Measurements from ENCODE around the gene RAPGEF4. TPM values are rescaled to one million over a fixed set of nuclear protein-coding genes. Genes with fewer than 3 reads are reported as not detected.
A peak's percentile ranks its signal among the peaks of the same experiment; 100 is the strongest.

RAPGEF4 gene
- total and polyA plus RNA-seq, 4 donors, result 6.4 to 33.5 (median 8.6) TPM

DNA sequence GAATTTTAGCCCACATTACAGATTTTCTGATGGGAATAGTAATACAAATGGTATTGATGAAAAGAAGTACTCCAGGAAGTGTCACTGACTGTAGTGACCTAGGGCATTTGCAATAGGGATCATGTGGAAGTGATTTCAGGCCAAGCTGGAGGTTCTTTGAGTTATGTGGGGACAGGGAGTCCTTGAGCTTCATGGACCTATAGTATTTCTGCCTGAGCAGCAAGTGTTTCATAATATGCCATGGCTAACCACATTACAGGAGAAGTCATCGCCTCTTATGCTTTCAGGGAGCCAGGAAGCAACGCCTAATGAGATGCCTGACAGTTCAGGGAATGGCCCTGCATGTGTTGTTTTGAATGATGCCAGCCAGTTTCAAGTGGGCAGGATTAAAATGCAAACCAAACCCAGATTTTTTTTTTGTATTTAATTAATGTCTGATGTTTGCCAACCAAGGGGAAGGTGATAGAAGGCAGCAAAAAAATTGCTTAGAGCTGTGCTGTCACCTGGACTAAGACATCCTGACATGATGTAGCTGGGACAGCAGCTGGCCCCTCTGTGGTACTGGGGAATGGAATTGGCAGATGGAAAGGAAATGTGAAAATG lies 109.5 kb downstream of the RAPGEF4 start:
- no peaks in the 10 kb centered on the region for H3K36me3 ChIP-seq (ENCODE audit: control insufficient read depth in 4 of 4, insufficient read depth in 4 of 4, low read length in 4 of 4)
- ATAC-seq (ENCODE audit: insufficient read depth, low FRiP score), result no peak
- no peak overlapping the region for H3K9ac ChIP-seq (ENCODE audit: insufficient read depth in 1 of 2, low read length in 2 of 2)
- H3K27ac ChIP-seq (ENCODE audit: low read depth in 1 of 2, low read length in 1 of 2), result no peak overlapping the region
- TF ChIP-seq, protein P1, sequence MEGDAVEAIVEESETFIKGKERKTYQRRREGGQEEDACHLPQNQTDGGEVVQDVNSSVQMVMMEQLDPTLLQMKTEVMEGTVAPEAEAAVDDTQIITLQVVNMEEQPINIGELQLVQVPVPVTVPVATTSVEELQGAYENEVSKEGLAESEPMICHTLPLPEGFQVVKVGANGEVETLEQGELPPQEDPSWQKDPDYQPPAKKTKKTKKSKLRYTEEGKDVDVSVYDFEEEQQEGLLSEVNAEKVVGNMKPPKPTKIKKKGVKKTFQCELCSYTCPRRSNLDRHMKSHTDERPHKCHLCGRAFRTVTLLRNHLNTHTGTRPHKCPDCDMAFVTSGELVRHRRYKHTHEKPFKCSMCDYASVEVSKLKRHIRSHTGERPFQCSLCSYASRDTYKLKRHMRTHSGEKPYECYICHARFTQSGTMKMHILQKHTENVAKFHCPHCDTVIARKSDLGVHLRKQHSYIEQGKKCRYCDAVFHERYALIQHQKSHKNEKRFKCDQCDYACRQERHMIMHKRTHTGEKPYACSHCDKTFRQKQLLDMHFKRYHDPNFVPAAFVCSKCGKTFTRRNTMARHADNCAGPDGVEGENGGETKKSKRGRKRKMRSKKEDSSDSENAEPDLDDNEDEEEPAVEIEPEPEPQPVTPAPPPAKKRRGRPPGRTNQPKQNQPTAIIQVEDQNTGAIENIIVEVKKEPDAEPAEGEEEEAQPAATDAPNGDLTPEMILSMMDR (IDR thresholded peaks at IDR 0.05; ENCODE audit: control extremely low read depth, extremely low read depth), result no peak
- no peak overlapping the region for H3K4me3 ChIP-seq
- H3K9me3 ChIP-seq (ENCODE audit: control insufficient read depth in 4 of 4, insufficient read depth in 3 of 4, low read length in 3 of 4), result no peaks in the 10 kb centered on the region
- 59 to 79% methylated on average over 2 of the region's 2 CpGs for WGBS, 2 donors
- H3K4me1 ChIP-seq (ENCODE audit: control insufficient read depth in 5 of 5, insufficient read depth in 5 of 5, low read length in 5 of 5), result peaks cover 0 to 3% (median 0%) of the 10 kb centered on the region in 5 donors
- DNase-seq, result no peak
- no peaks in the 10 kb centered on the region for H3K27me3 ChIP-seq (ENCODE audit: control insufficient read depth in 3 of 3, insufficient read depth in 3 of 3, low read length in 2 of 3)

DNA sequence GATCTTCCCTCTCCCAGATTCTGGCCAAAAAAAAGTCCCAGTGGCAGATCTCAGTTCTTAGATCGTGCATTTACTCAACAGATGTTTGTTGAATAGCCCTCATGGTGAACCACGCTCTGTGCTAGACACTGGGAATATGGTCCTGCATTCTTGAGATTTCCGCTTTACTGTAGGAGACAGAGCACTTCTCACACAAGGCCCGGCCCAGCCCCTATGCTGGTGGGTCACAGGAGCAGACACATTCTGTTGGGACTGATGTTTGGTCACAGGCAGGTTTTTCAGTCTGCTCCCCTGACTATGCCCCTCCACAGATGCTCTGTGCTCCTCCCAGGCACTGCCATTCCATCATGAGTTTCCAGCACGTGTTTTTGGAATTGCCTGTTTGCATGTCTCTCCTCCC lies 110.9 kb downstream of the RAPGEF4 start:
- WGBS, 2 donors, result 84 to 85% methylated on average over 5 of the region's 5 CpGs
- Histone ChIP-seq H3K4me1 (ENCODE audit: control insufficient read depth in 5 of 5, insufficient read depth in 5 of 5, low read length in 5 of 5) (peaks cover 0 to 3% (median 0%) of the 10 kb centered on the region in 5 donors), H3K27ac (ENCODE audit: low read depth in 1 of 2, low read length in 1 of 2) (no peak overlapping the region), H3K36me3 (ENCODE audit: control insufficient read depth in 4 of 4, insufficient read depth in 4 of 4, low read length in 4 of 4) (no peaks in the 10 kb centered on the region), H3K27me3 (ENCODE audit: control insufficient read depth in 3 of 3, insufficient read depth in 3 of 3, low read length in 2 of 3) (no peaks in the 10 kb centered on the region), H3K9me3 (ENCODE audit: control insufficient read depth in 4 of 4, insufficient read depth in 3 of 4, low read length in 3 of 4) (no peaks in the 10 kb centered on the region), H3K4me3 (no peak overlapping the region), H3K9ac (ENCODE audit: insufficient read depth in 1 of 2, low read length in 2 of 2) (no peak overlapping the region)
- TF ChIP-seq, protein P1 (IDR thresholded peaks at IDR 0.05; ENCODE audit: control extremely low read depth, extremely low read depth), result no peak
- no peak for ATAC-seq (ENCODE audit: insufficient read depth, low FRiP score)
- DNase-seq, result no peak

DNA sequence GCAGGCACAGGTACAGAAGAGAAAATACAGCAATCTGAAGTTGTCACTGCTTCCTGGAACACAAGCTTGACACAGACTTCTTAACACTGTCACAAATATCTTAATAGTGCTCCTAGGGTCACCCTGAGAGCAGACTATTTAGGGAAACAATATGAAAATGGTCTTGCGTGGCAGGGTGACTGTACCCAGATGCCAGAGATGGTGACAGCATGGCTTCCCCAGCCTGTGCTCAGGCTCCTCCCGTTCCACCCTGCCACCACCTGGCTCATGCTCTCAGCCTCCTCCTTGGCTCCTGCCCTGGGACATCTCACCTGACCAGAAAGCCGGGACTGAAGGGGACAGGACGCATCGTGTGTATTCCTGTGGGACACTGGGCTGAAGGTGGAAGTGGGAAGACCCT lies 111.5 kb downstream of the RAPGEF4 start:
- Histone ChIP-seq H3K36me3 (ENCODE audit: control insufficient read depth in 4 of 4, insufficient read depth in 4 of 4, low read length in 4 of 4) (no peaks in the 10 kb centered on the region), H3K9me3 (ENCODE audit: control insufficient read depth in 4 of 4, insufficient read depth in 3 of 4, low read length in 3 of 4) (no peaks in the 10 kb centered on the region), H3K9ac (ENCODE audit: insufficient read depth in 1 of 2, low read length in 2 of 2) (no peak overlapping the region), H3K27ac (ENCODE audit: low read depth in 1 of 2, low read length in 1 of 2) (no peak overlapping the region), H3K27me3 (ENCODE audit: control insufficient read depth in 3 of 3, insufficient read depth in 3 of 3, low read length in 2 of 3) (no peaks in the 10 kb centered on the region), H3K4me1 (ENCODE audit: control insufficient read depth in 5 of 5, insufficient read depth in 5 of 5, low read length in 5 of 5) (peaks cover 0 to 3% (median 0%) of the 10 kb centered on the region in 5 donors), H3K4me3 (no peak overlapping the region)
- TF ChIP-seq, protein P1 (IDR thresholded peaks at IDR 0.05; ENCODE audit: control extremely low read depth, extremely low read depth), result no peak
- DNase-seq (no peak), ATAC-seq (ENCODE audit: insufficient read depth, low FRiP score) (no peak)
- 95% methylated on average over 5 of the region's 5 CpGs for WGBS, 2 donors

DNA sequence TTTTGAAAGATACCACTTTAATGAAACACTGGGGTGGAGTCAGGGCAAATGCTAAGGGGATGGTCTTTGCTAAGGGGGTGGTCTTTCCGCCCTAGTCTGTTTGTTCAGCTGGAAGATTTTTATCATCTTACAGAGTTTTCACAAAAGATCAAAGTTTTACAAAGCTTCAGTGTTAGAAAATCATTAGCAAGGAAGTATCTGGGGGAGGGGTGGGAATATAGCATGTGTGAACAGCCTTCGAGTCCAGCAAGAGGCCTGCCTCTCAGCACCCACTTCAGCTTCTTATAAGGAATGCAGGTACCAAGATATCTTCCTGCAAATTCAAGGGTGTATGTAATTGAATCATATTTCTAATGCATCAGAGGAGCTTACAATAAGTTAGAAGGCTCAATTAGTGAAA lies 112.9 kb downstream of the RAPGEF4 start:
- no peak for ATAC-seq (ENCODE audit: insufficient read depth, low FRiP score)
- TF ChIP-seq, protein P1 (IDR thresholded peaks at IDR 0.05; ENCODE audit: control extremely low read depth, extremely low read depth), result no peak
- Histone ChIP-seq H3K9ac (ENCODE audit: insufficient read depth in 1 of 2, low read length in 2 of 2) (no peak overlapping the region), H3K4me1 (ENCODE audit: control insufficient read depth in 5 of 5, insufficient read depth in 5 of 5, low read length in 5 of 5) (no peaks in the 10 kb centered on the region), H3K36me3 (ENCODE audit: control insufficient read depth in 4 of 4, insufficient read depth in 4 of 4, low read length in 4 of 4) (no peaks in the 10 kb centered on the region), H3K9me3 (ENCODE audit: control insufficient read depth in 4 of 4, insufficient read depth in 3 of 4, low read length in 3 of 4) (no peaks in the 10 kb centered on the region), H3K27me3 (ENCODE audit: control insufficient read depth in 3 of 3, insufficient read depth in 3 of 3, low read length in 2 of 3) (no peaks in the 10 kb centered on the region), H3K4me3 (no peak overlapping the region), H3K27ac (ENCODE audit: low read depth in 1 of 2, low read length in 1 of 2) (no peak overlapping the region)
- 46 to 72% methylated on average over 2 of the region's 2 CpGs for WGBS, 2 donors
- DNase-seq, result peak; percentile 60 to 85 (median 66)
